Gastroesophageal sphincter (tissue), 4 donors: ENCODE measurements around the gene SSH2. TPM values are rescaled to one million over a fixed set of nuclear protein-coding genes. Genes with fewer than 3 reads are reported as not detected.
A peak's percentile ranks its signal among the peaks of the same experiment; 100 is the strongest.

Experiments used
- ATAC-seq: fragments of 150-250 bp; one replicate; pipeline ENCODE4 v1.9.1; 2016; ENCODE audit warnings: mild to moderate bottlenecking, moderate library complexity
- H3K27ac ChIP-seq, 4 donors: fragments of 200-600 bp; sonication (generic) in 3 of 4; 1 replicate in 3 of 4; 2 replicates in 1 of 4; pipeline ENCODE4 v1.5.1; 2016 to 2019
- H3K27me3 ChIP-seq: fragments of 200-600 bp; sonication (generic); one replicate; pipeline ENCODE4 v1.5.1; 2019
- H3K36me3 ChIP-seq, 2 donors: fragments of 200-600 bp; sonication (generic); one replicate each; pipeline ENCODE4 v1.5.1; 2019; ENCODE audit warnings: control low read depth in 1 of 2
- H3K4me1 ChIP-seq, 3 donors: fragments of 200-600 bp; sonication (generic); 1 replicate in 2 of 3; 2 replicates in 1 of 3; pipeline ENCODE4 v1.5.1; 2016 to 2019; ENCODE audit warnings: control low read depth in 2 of 3
- H3K4me3 ChIP-seq, 2 donors: fragments of 200-600 bp; sonication (generic); one replicate each; pipeline ENCODE4 v1.5.1; 2019; ENCODE audit warnings: mild to moderate bottlenecking in 1 of 2, moderate library complexity in 1 of 2
- H3K9me3 ChIP-seq, 3 donors: fragments of 200-600 bp; sonication (generic); one replicate each; pipeline ENCODE4 v1.5.1; 2017 to 2019; ENCODE audit warnings: control low read depth in 2 of 3
- CTCF ChIP-seq, 4 experiments: fragments of 200-600 bp in 2 of 4; fragments of 450-650 bp in 2 of 4; sonication (generic) in 1 of 4; IDR thresholded peaks; one replicate each; pipeline ENCODE4 v1.5.1; 2017 to 2019; ENCODE audit warnings: antibody characterized with exemption in 4 of 4, mild to moderate bottlenecking in 2 of 4, moderate library complexity in 2 of 4
- EP300 ChIP-seq: sonication (generic); formaldehyde crosslinking; IDR thresholded peaks from one replicate; pipeline ENCODE4 v1.6.1; 2017; ENCODE audit warnings: antibody characterized with exemption, mild to moderate bottlenecking
- POLR2A ChIP-seq, 2 donors: fragments of 450-650 bp; IDR thresholded peaks; one replicate each; pipeline ENCODE4 v1.6.1; 2017; ENCODE audit warnings: antibody characterized with exemption in 2 of 2, mild to moderate bottlenecking in 2 of 2, moderate library complexity in 1 of 2
- POLR2AphosphoS5 ChIP-seq: sonication (generic); formaldehyde crosslinking; IDR thresholded peaks from one replicate; pipeline ENCODE4 v1.6.1; 2017; ENCODE audit warnings: antibody characterized with exemption
- WGBS, 2 donors: methylation state at CpG; one replicate each; pipeline ENCODE4 v1.1.5; 2018; ENCODE audit warnings: low coverage in 1 of 2; 5-methylcytosine and 5-hydroxymethylcytosine counted together
- total RNA-seq, 4 donors: library from RNA; depleted of rRNA; stranded (reverse); fragments of >200 nt; gene quantifications; one replicate each; pipeline ENCODE4 v1.1.0, GENCODE V29; 2016

The SSH2 gene
- total RNA-seq, 4 donors from 2014 or later, result 16.0 to 39.7 (median 24.9) TPM

GRCh38 chr17:29742210-29742513 lies 187.9 kb downstream of the SSH2 start:
- WGBS, 2 donors, result 90 to 100% methylated on average over 2 to 3 of the region's 3 CpGs
- no peak overlapping the region for H3K4me3 ChIP-seq
- peaks cover 0 to 43% (median 6%) of the 10 kb centered on the region in 3 donors for H3K4me1 ChIP-seq
- TF ChIP-seq POLR2AphosphoS5 (no peak), EP300 (no peak), POLR2A (IDR thresholded peaks at IDR 0.05) (no peak), CTCF (IDR thresholded peaks at IDR 0.05) (no peak)
- no peaks in the 10 kb centered on the region for H3K9me3 ChIP-seq
- H3K36me3 ChIP-seq, result no peaks in the 10 kb centered on the region
- no peak for ATAC-seq
- no peak overlapping the region for H3K27ac ChIP-seq
- no peaks in the 10 kb centered on the region for H3K27me3 ChIP-seq

- ATAC-seq, result no peak
- no peak overlapping the region for H3K4me3 ChIP-seq
- WGBS, 2 donors, result 59% methylated on average over 4 of the region's 4 CpGs; no CpG with 5 or more reads in 1 of the 2 donors
- no peak for TF ChIP-seq POLR2AphosphoS5
- TF ChIP-seq CTCF (IDR thresholded peaks at IDR 0.05), result no peak
- TF ChIP-seq POLR2A (IDR thresholded peaks at IDR 0.05), result no peak
- no peak for TF ChIP-seq EP300
- peaks cover 0 to 34% (median 5%) of the 10 kb centered on the region in 3 donors for H3K4me1 ChIP-seq
- H3K27me3 ChIP-seq, result no peaks in the 10 kb centered on the region
- no peaks in the 10 kb centered on the region for H3K9me3 ChIP-seq
- peaks cover 0 to 3% of the 10 kb centered on the region in 2 donors for H3K36me3 ChIP-seq
- H3K27ac ChIP-seq, result peak overlapping the region in 3 of 4 donors; percentile 15 to 53 (median 44)
Observed at GRCh38 chr17:29740017-29740416, 190.0 kb downstream of the SSH2 start.

- no peak for ATAC-seq
- TF ChIP-seq POLR2A (IDR thresholded peaks at IDR 0.05), result no peak
- TF ChIP-seq EP300, result no peak
- TF ChIP-seq POLR2AphosphoS5, result no peak
- TF ChIP-seq CTCF (IDR thresholded peaks at IDR 0.05), result no peak
- H3K27ac ChIP-seq, result no peak overlapping the region
- H3K4me3 ChIP-seq, result no peak overlapping the region
- H3K36me3 ChIP-seq, result peaks cover 0 to 3% of the 10 kb centered on the region in 2 donors
- peaks cover 9 to 44% (median 14%) of the 10 kb centered on the region in 3 donors for H3K4me1 ChIP-seq
- H3K27me3 ChIP-seq, result no peaks in the 10 kb centered on the region
- no peaks in the 10 kb centered on the region for H3K9me3 ChIP-seq
Observed at GRCh38 chr17:29734640-29735039, 195.4 kb downstream of the SSH2 start.

GRCh38 chr17:29733166-29733565 lies 196.9 kb downstream of the SSH2 start:
- Histone ChIP-seq H3K9me3 (no peaks in the 10 kb centered on the region), H3K4me3 (no peak overlapping the region), H3K36me3 (peaks cover 0 to 3% of the 10 kb centered on the region in 2 donors), H3K4me1 (peaks cover 9 to 38% (median 14%) of the 10 kb centered on the region in 3 donors), H3K27ac (peak overlapping the region in 2 of 4 donors; percentile 1 to 25), H3K27me3 (no peaks in the 10 kb centered on the region)
- 51 to 59% methylated on average over 2 of the region's 2 CpGs for WGBS, 2 donors
- ATAC-seq, result no peak
- TF ChIP-seq POLR2A (IDR thresholded peaks at IDR 0.05), result no peak
- TF ChIP-seq POLR2AphosphoS5, result no peak
- TF ChIP-seq CTCF (IDR thresholded peaks at IDR 0.05), result no peak
- no peak for TF ChIP-seq EP300

- ATAC-seq, result no peak
- no peaks in the 10 kb centered on the region for H3K9me3 ChIP-seq
- peaks cover 0 to 3% of the 10 kb centered on the region in 2 donors for H3K36me3 ChIP-seq
- 44 to 64% methylated on average over 5 of the region's 5 CpGs for WGBS, 2 donors
- H3K27me3 ChIP-seq, result no peaks in the 10 kb centered on the region
- TF ChIP-seq POLR2A (IDR thresholded peaks at IDR 0.05) (no peak), POLR2AphosphoS5 (no peak), EP300 (no peak), CTCF (IDR thresholded peaks at IDR 0.05) (no peak)
- H3K27ac ChIP-seq, result peak overlapping the region in 2 of 4 donors; percentile 1 to 25
- peaks cover 9 to 38% (median 14%) of the 10 kb centered on the region in 3 donors for H3K4me1 ChIP-seq
- H3K4me3 ChIP-seq, result no peak overlapping the region
Observed at GRCh38 chr17:29732613-29733012, 197.4 kb downstream of the SSH2 start.
